Measurements from ENCODE around the gene MSH3. TPM values are rescaled to one million over a fixed set of nuclear protein-coding genes. Genes with fewer than 3 reads are reported as not detected.

Gene MSH3
- total and polyA plus RNA-seq, 12 donors, result 2.8 to 24.6 (median 11.7) TPM

GRCh38 chr5:80920333-80920732 lies 265.9 kb downstream of the MSH3 start:
- Histone ChIP-seq H3K9me3 (replicated peaks in 1 of 3) (no peaks in the 10 kb centered on the region), H3K27ac (no peak overlapping the region), H3K4me3 (no peak overlapping the region), H3K36me3 (replicated peaks in 1 of 2) (no peaks in the 10 kb centered on the region), H3K4me1 (replicated peaks in 1 of 2) (no peaks in the 10 kb centered on the region), H3K27me3 (no peaks in the 10 kb centered on the region)
- intact Hi-C loops (cut with DNase I), result no loop called here
- no peak for TF ChIP-seq POLR2A (IDR thresholded peaks at IDR 0.05)
- TF ChIP-seq, protein P1, sequence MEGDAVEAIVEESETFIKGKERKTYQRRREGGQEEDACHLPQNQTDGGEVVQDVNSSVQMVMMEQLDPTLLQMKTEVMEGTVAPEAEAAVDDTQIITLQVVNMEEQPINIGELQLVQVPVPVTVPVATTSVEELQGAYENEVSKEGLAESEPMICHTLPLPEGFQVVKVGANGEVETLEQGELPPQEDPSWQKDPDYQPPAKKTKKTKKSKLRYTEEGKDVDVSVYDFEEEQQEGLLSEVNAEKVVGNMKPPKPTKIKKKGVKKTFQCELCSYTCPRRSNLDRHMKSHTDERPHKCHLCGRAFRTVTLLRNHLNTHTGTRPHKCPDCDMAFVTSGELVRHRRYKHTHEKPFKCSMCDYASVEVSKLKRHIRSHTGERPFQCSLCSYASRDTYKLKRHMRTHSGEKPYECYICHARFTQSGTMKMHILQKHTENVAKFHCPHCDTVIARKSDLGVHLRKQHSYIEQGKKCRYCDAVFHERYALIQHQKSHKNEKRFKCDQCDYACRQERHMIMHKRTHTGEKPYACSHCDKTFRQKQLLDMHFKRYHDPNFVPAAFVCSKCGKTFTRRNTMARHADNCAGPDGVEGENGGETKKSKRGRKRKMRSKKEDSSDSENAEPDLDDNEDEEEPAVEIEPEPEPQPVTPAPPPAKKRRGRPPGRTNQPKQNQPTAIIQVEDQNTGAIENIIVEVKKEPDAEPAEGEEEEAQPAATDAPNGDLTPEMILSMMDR (IDR thresholded peaks at IDR 0.05), result no peak
- DNase-seq, result no peak

DNA sequence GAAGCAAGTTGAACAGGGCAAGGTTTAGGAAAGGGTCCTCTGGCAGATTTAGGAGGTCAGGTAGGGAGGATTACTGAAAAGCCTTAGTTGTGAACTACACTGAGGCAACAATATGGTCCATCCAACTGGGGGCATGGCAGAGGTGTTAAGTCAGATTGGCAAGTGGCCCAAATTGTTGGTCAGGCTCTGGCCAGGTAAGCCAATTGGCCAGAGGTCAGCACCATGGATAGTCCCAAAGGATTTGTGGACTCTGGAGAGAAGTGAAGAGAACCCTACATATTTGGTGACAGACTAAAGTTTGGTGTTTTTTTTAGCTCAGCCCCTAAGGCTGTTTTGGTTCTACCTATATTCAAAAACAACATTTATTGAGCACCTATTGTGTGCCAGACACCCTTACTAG lies 266.6 kb downstream of the MSH3 start:
- H3K36me3 ChIP-seq (replicated peaks in 1 of 2), result no peaks in the 10 kb centered on the region
- H3K4me1 ChIP-seq (replicated peaks in 1 of 2), result no peaks in the 10 kb centered on the region
- H3K27me3 ChIP-seq, result no peaks in the 10 kb centered on the region
- DNase-seq, result no peak
- H3K4me3 ChIP-seq, result no peak overlapping the region
- H3K9me3 ChIP-seq (replicated peaks in 1 of 3), result no peaks in the 10 kb centered on the region
- TF ChIP-seq, protein P1 (IDR thresholded peaks at IDR 0.05), result no peak
- TF ChIP-seq POLR2A (IDR thresholded peaks at IDR 0.05), result no peak
- H3K27ac ChIP-seq, result no peak overlapping the region
- intact Hi-C loops (cut with DNase I), result no loop called here

DNA sequence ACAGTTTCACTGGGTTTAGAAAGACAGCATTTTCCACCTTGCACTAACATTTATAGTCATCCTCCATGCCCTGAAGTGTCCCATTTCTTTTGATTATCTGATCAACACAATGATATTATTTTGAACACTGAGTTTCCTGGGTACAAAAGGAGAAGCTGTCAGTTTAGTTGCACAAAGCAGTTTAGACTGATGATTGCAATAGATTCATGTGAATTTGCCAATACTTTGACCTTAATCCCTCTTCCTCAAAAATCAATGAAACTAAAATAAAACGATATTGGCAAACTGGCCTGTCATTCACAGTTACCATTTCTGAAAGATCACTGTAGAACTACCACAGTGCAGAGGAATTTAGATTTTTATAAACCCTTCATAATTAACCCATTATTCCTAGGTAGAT lies 271.5 kb downstream of the MSH3 start:
- TF ChIP-seq, protein P1 (IDR thresholded peaks at IDR 0.05), result no peak
- TF ChIP-seq POLR2A (IDR thresholded peaks at IDR 0.05), result no peak
- no peaks in the 10 kb centered on the region for H3K36me3 ChIP-seq (replicated peaks in 1 of 2)
- 62 to 78% (median 70%) methylated on average over 1 of the region's 1 CpG for WGBS, 4 donors
- DNase-seq, result no peak
- no peak overlapping the region for H3K27ac ChIP-seq
- intact Hi-C loops (cut with DNase I), result no loop called here
- H3K4me3 ChIP-seq, result no peak overlapping the region
- no peaks in the 10 kb centered on the region for H3K4me1 ChIP-seq (replicated peaks in 1 of 2)
- H3K27me3 ChIP-seq, result no peaks in the 10 kb centered on the region
- no peaks in the 10 kb centered on the region for H3K9me3 ChIP-seq (replicated peaks in 1 of 3)

Small RNAs within 50 kb of the gene (small RNA-seq; reads per million reads assigned to genes)
- 0 reads per million in 2 donors for gene MTRNR2L2

Other genes with a start within 250 kb of the MSH3 start
- 10 to 100 TPM; 14.3 to 56.3 (median 36.7) TPM for gene ZFYVE16, start 246.6 kb upstream of the MSH3 start, total RNA-seq
- gene ZFYVE16, start 246.6 kb upstream of the MSH3 start, polyA plus RNA-seq, result 10 to 100 TPM; 17.3 to 39.1 (median 24.2) TPM
- gene FAM151B, start 166.6 kb upstream of the MSH3 start, total RNA-seq, result 1 to 10 TPM; 1.3 to 5.7 (median 3.6) TPM
- 1 to 10 TPM; 1.1 to 3.3 (median 3.2) TPM for gene FAM151B, start 166.6 kb upstream of the MSH3 start, polyA plus RNA-seq
- gene ANKRD34B, start 84.4 kb upstream of the MSH3 start, total RNA-seq, result not detected
- under 1 TPM in 2 of 3 donors, not detected in 1; 0.04 to 0.08 TPM for gene ANKRD34B, start 84.4 kb upstream of the MSH3 start, polyA plus RNA-seq
- gene DHFR, start 331 bp downstream of the MSH3 start, total RNA-seq, result 10 to 100 TPM in 3 of 9 donors, 1 to 10 TPM in 6; 4.4 to 24.2 (median 8.8) TPM
- 10 to 100 TPM in 1 of 3 donors, 1 to 10 TPM in 2; 7.8 to 20.2 (median 8.3) TPM for gene DHFR, start 331 bp downstream of the MSH3 start, polyA plus RNA-seq